ENCODE results near the gene LPCAT2.

DNA sequence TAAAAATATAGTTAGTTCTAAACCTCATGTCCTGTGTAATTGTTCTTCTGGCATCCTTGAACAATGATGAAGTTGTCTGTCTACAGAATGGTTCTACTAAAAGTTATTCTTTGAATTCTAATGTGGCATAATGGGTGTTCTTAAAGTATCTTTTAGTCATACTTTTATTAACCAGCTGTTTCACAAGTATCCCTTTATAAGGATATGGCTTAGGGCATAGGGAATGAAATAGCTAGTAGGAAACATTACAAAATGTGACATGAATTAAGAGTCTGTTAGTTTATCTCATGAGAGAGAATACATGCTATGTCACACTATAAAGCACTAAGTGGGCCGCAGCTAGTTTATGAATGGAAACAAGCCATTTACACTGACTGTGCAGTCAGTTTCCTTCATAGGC, 31.3 kb downstream of the LPCAT2 start:
- TF ChIP-seq, protein P1, sequence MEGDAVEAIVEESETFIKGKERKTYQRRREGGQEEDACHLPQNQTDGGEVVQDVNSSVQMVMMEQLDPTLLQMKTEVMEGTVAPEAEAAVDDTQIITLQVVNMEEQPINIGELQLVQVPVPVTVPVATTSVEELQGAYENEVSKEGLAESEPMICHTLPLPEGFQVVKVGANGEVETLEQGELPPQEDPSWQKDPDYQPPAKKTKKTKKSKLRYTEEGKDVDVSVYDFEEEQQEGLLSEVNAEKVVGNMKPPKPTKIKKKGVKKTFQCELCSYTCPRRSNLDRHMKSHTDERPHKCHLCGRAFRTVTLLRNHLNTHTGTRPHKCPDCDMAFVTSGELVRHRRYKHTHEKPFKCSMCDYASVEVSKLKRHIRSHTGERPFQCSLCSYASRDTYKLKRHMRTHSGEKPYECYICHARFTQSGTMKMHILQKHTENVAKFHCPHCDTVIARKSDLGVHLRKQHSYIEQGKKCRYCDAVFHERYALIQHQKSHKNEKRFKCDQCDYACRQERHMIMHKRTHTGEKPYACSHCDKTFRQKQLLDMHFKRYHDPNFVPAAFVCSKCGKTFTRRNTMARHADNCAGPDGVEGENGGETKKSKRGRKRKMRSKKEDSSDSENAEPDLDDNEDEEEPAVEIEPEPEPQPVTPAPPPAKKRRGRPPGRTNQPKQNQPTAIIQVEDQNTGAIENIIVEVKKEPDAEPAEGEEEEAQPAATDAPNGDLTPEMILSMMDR (conservative IDR thresholded peaks at IDR 0.05 in 1 of 2, IDR thresholded peaks at IDR 0.05 in 1 of 2; ENCODE audit: low read depth in 1 of 2, low read length in 2 of 2): no peak
- no peak for TF ChIP-seq EZH2 (IDR thresholded peaks at IDR 0.05; ENCODE audit: low read length, missing control alignments)

Measured in fibroblast of lung (primary cell).